GM19397 (cell line): ENCODE data around the gene MYO1E.

Source experiments
- ATAC-seq: cut with Tn5 transposase; IDR thresholded peaks from one replicate; pipeline ENCODE4 v1.9.1; 2021; ENCODE audit warnings: mild to moderate bottlenecking, moderate library complexity; ENCODE audit not compliant: unreplicated experiment

Gene MYO1E

DNA sequence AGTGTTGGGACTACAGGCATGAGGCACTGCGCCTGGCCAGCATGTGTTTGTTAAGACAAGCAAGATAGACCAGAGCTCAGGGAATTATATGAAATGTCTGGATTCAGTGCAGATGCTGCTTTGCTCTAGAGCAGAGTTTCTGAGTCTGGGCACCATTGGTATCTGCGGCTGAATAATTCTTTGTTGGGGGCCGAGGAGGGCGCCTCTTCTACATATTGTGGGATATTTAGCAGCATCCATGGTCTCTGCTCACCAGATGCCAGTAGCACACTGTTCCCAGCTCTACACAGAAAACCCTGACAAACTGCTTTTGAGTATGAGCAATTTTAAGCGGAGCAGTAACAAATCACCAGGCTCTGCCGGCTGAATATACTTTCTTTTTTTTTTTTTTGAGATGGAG lies 169.7 kb downstream of the MYO1E start:
- no peak for ATAC-seq

DNA sequence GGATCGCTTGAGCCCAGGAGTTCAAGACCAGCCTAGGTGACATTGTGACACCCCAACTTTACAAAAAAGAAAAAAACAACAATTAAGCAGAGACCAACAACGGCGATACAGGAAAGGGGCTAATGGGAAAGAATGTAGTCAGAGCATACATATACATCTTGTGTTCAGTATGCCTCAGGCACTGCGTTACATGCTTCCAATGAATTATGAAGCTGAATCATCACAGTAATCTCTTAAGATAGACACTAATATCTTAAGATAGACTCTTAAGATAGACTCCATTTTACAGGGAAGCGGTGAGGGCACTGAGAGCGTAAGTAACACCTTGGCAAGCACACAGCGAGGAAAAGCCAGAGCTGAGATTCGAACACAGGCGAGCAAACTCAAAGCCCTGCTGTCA lies 172.1 kb downstream of the MYO1E start:
- no peak for ATAC-seq

DNA sequence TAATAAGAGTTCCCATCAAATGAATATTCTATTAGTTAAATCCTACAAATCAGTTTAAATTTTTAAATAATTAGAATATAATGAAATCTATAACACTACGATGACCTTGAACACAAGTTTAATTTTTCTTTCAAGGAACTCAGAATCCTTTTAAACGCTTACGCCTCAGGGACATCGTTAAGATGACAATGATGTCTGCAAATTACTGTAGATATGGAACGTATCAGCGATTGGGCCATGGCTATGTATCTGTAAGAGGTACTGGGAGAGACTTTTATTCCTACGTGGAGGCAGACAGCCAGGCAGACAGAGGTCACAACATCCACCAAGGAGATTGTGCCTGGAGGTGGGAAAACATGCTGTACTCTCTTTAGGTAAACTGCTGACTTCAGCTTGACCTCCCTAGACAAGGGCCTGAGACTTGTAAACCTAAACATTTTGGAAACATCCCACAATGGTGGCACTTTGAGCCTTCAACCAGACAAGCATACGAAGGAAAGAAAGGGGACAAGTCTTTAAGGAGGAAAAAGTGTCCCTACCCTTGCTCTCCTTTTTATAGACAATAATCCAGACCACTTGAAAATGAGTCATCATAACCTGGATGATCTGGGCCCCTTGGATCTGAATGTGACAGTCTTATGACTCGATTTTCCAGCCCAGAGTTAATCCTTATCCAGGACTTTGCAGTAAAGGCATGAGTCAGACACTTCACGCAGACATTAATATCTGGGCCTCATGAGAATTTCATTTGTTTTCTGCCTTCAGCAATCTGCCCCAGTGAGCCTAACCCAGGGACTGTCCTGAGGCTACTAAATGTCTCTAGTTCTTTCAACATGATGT lies 172.8 kb downstream of the MYO1E start:
- no peak for ATAC-seq

DNA sequence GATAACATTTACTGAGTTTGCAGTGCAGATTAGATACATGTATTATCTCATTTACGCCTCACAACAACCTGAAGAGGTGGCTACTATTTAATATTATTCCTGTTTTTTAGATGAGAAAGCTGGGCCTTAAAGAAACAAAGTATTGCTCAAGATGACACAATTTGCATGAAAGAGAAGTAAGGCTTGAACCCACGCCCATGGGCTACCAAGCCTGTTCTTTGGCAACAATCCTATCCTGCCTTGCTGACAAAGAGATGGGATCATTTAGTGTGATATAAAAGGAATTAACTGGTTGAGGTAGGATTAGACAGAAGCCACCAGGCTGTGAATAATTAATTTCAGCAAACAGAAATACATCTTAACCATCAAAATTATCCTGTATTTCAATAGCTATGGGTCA lies 175.2 kb downstream of the MYO1E start:
- no peak for ATAC-seq

DNA sequence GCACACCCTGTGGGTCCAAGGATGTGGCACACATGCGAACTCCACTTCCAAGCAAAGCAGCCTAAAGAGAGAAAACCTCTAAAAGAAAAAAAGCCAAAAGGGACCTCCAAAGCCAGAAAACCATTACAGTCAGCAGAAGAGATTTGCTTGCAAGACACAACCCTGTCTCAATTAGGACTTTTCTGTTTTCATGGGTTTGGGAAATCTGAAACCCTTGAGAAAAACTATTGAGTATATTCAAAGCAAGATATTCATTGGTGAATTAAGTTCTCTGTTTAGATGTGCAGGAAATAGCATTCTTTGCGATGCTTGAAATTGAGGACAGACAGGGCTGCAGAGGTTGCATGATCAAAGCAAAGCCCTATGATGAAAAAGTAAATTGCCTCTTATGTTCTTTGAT lies 176.3 kb downstream of the MYO1E start:
- no peak for ATAC-seq

DNA sequence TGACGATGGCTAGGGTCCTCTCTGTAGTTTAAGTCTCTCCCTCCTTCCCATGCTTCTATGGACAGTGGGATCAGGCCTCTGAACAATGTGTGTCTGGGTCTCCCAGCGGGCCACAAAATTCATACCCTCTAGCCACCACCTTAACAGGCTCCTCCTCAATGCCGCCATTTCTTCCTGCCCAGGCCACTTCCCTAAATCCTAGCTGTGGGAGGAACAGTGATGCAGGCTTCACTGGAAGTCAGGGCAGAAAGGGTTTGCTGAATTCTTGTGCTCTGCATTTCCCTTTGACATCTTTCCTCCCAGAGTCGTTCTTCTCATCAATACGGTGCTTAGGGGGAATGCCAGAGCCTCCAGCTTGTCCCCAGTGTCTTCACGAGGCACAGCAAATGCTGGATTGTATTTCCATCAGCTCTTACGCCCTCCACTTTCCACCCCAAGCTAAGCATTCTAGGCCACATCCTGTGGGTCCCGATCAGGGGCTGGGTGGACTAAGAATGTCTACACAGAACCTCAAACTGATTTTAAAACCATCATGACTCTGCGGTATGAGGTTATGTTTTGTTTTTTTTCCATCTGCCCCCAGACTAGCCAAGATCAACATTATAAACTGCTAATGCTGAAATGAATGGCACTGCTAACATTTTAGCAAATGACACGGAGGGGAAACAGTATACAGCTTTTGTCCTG lies 177.9 kb downstream of the MYO1E start:
- no peak for ATAC-seq

DNA sequence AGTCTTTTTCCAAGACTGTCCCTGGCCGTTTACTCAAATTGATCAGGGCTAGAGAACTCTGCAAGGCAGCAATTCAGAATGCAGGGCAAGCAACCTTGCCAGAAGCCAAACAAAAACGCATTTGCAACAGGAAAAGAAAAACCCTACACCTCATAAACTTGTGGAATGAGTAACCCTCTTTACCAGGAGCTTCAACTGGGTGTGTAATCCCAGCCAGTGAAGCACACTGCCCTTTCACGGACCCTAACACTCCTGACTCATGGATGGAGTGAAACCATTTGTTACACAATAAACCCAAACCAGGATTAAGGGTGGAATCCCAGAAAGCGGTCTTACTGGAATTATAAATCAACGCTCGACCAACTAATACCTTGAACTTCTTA lies 180.8 kb downstream of the MYO1E start:
- no peak for ATAC-seq

DNA sequence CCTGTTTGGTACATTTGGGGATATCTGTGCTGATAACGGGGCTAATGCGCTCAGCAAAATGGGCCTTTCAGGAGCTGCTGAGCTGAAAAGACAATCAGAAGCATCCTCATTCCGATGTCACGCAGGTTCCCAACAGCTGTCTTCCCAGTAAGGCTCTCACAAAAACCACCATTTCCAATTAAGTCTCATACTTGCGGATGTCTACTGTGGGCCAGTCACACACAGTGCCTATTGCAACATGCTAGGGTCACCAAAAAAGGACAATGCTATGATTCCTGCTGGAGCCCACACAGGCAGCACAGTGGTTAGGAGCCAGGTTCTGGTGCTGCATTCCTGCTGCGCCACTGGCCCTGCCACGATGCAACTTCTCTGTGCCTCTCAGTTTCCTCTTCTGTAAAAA lies 182.4 kb downstream of the MYO1E start:
- ATAC-seq, result no peak

DNA sequence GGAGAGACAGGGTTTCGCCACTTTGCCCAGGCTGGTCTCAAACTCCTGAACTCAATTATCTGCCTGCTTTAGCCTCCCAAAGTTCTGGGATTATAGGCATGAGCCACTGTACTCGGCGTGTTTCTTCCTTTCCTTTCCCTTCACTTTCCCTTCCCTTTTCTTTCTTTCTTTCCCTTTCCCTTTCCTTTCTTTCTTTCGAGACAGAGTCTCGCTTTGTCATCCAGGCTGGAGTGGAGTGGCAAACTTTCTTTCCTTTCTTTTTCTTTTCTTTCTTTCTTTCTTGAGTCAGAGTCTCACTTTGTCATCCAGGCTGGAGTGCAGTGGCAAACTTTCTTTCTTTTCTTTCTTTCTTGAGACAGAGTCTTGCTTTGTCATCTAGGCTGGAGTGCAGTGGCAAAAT lies 183.4 kb downstream of the MYO1E start:
- no peak for ATAC-seq

DNA sequence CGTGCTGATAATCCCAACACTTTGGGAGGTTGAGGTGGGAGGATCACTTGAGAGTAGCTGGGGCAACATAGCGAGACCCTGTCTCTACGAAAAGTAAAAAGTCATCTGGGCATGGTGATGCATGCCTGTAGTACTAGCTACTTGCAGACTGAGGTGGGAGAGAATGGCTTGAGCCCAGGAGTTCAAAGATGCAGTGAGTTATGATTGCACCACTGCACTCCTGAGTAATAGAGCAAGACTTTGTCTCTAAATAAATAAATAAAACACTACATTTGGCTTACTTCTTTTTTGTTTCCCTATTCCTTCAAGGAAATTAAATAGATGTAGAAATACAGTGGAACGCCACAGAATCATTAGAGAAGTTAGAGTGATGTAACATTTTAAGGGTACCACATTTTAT lies 186.2 kb downstream of the MYO1E start:
- ATAC-seq, result no peak

DNA sequence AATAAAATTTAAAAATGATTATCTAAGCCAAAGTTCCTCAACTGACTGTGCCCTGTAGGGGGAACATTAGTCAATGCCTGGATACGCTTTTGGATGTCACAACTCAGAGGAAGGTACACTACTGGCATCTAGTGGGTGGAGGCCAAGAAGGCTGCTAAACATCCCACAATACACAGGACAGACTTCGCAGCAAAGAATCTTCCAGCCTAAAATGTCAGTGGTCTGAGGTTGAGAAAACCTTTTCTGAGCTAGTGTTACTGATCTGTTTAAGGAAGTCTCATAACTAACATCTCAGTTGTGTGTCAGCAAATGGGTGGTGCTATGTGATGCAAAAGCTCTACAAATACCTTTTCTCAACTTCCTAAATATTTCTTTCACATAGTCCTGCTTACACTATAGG lies 186.9 kb downstream of the MYO1E start:
- ATAC-seq, result no peak

DNA sequence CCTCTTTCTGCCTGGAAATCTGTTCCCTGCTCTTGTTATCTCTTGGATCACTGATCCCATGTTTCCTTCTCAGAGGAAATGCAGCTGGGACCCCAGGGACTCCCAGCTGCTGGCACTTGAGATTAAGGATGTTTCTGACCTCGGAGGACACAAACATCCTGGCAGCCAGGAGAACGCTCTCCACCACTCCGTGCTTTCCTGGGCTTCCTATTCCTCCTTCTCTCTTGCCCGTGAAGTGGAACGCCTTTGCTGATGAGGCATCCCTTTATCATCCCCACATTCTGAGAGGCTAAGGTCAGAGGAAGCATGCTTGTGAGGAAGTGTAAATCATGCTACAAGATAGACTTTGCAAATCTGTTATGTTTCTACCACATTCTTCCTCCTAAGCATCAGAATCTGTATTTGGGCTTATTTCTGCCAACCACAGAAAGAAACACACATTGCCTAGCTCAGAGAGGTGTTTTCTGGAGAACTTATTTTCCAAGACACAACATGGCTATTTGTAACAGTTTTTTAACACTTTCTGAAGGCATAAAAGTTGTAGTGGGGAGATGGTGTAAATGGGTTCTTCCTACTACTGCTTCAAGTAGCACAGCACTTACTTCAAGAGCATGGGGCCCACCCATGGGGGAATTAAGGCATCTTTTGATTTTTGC lies 191.6 kb downstream of the MYO1E start:
- ATAC-seq, result no peak

DNA sequence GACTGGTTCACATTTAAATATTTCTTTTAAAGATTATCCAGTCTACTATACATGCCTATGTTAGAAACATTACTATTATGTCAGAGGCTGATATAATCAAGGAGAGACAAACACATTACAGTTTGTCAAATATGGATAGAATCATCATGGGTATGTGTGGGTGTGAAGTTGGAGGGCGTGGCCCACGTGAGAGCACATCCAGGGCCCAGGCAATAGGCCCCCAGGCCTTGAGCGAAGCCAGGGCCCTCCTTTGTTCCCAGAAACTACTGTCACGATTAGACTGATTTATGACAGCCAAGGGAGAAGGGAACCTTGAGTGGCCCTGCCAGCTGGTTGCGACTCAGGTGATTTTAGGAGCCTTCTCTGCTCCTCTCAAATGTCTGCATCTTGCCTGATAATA lies 193.0 kb downstream of the MYO1E start:
- ATAC-seq, result no peak

DNA sequence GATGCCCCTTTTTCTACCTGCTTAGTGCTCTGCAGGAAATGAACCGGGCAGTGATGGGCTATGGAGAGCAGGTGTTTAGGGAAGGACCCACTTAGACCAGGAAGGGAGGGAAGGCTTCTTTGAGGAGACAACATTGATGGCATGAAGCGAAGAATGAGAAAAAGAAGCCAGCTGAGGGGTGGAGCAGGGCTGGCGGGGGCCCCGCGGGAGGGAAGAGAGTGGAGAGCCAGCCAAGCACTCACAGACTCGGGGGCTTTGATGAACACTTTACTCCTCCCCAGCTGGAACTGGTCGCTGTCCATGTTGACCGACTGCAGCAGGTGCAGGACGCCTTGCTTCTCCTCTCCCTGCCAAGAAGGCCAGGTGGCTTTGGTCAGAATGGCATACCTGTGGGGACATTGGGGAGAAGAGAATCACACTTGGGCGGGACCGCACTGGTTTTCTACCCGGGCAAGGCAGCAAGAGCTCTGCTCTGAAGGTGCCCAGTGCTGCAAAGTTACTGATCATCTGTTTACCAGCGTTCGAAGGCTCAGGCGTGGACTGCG lies 194.4 kb downstream of the MYO1E start:
- no peak for ATAC-seq

DNA sequence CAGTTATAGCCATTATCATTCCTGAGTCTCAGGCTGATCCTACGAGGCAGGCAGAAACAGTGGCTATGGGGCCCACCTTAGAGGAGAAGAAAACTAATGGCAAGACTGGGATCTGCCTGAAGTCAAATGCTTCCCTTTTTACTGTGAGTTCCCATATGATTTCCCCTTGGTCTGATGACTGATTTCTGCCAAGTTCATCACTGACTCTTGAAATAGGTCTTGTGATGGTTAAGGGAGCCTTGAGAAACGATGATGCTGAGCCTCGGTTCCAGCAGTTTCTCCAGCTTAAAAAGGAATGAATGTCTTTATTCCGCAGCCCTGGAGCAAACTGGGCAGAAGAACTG lies 195.4 kb downstream of the MYO1E start:
- ATAC-seq, result no peak

DNA sequence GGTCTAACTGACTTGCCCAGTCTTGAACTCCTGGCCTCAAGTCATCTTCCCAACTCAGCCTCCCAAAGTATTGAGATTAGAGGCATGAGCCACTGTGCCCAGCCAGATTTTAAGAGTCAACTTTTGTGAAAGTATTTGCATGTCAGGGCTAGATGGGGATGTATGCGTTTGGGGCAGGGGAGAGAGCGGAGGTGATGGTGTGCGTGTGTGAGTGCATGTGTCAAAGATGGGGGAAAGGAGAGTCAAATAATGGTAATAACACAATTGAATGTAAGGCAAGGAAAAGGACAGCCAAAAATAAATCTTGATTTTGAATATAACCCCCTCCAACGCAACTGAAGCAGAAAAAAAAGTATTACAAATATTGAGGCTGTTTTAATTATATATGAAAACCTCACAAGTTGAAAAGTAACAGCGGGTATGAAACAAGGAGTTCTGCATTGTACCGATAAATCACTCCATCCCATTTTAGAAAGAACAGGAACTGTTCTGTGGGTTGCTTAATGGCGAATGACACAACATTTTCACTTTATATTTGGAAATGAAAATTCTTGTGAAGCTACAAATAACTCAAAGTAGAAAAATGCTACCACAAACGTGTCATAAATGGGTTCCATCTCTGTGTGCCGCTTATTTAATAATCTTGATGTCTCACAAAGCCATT lies 195.9 kb downstream of the MYO1E start:
- no peak for ATAC-seq

DNA sequence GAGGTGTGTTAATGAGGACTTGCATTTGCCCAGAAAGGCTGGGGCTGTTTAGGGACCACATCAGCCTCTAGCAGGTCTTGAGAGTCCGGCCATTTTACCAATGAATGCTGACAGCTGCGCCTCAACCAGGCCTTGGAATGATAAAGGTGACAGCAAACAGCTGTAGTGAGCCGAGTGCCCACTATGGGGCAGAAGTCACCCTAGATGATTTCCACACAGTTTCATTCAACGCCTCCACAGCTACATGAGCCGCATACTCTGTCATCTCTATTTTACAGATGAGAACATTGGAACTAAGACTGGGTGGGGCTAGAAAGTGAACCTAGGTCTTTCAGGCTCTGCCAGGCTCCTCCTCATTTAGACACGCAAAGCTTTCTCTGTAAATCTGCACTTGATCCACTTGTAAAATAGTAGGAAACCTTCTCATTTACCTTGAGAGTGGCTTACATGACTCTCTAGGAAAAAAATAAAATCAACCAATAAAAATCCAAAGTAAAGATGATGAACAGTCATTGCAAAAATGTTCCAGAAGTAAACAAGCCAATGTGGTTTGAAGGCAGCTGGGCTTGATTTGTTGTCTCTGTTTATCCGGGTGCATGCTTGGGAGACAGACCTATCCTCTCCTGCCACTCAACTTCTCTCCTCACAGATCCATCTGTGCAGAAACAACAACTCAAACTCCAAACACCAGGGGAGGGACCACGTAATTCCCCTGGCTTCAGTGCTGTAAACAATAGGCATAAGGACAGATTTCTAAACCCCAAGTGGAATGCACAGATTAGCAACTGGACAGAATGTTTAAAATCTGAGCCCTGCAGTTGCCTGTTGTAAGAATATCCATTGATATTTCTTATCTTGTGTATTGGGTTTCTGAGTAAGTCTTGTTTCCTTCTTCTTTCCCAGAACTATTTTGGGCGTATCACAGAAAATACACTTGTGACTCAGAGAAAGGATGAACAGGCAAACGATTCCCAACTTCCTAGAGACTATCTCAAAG lies 197.5 kb downstream of the MYO1E start:
- ATAC-seq, result no peak

DNA sequence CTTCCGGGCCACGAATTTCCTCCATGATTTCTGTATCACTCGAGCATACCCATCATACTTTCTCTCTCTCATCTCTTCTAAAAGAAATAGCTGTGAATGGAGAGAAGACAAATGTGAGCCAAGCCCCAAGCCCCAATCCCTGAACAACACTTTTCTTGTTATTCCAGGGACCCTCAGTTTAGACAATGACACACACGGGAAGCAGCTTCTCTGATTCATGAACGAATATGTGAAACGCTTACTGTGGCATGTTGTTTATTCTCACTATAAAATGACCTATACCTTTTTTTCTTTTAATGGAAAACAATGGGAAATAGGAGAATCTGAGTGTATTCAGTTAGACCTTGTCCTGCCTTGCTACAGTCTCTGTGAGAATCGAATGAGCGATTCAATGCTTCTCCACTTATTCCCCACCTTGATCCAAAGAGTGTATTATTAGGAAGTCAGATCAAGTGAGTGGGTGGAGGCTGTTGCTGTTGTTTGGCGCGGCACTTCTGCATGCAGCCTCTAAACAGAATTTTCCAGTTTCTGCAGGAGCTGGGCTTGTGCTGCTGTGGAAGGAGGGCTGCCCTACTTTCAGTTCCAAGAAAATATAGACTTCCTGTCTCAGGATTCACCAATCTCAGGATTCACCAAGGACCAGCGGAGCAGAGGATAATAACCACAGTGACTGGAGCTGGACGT lies 198.4 kb downstream of the MYO1E start:
- ATAC-seq, result no peak

DNA sequence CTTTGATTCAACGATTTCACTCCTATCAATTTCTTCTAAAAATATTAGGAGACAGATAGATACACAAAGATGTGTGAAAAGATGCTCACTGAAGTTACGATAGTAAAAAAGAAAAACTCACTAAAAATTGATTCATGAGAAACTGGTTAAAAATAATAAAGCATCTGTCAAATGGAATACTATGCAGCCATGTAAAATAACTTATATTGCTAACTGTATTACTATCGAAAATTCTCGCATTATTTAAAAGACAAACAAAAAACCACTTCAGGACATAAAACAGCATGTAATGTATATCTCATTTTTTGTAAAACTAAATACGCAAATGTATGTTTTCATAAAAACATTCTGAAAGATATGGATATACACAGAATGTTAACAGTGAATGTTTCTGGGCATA lies 199.5 kb downstream of the MYO1E start:
- ATAC-seq, result no peak
